Measurements from ENCODE around the gene CCT7.

GRCh38 chr2:73197579-73197978 lies 36.5 kb upstream of the CCT7 start:
- TF ChIP-seq CTCF (IDR thresholded peaks at IDR 0.05): no peak
- TF ChIP-seq POLR2A (IDR thresholded peaks at IDR 0.05): no peak
- TF ChIP-seq EP300 (IDR thresholded peaks at IDR 0.05): no peak
